HL-60 (cell line): Measurements from ENCODE around the gene CLEC4C.
A peak's percentile ranks its signal among the peaks of the same experiment; 100 is the strongest.

ENCODE experiments used
- DNase-seq, 2 experiments: peaks; one replicate each; pipeline ENCODE4 v3.0.0-alpha.2; 2010 to 2020; ENCODE audit warnings: low read depth in 1 of 2, low spot score in 1 of 2
- H3K27ac ChIP-seq: fragments of 250-450 bp; sonication (Bioruptor Pico); replicated peaks from 2 replicates; pipeline ENCODE4 v1.5.1; 2020; ENCODE audit warnings: mild to moderate bottlenecking, moderate library complexity
- H3K27me3 ChIP-seq: fragments of 250-450 bp; sonication (Bioruptor Pico); 2 replicates; pipeline ENCODE4 v1.5.1; 2021; ENCODE audit warnings: mild to moderate bottlenecking, moderate library complexity; ENCODE audit not compliant: insufficient read depth, poor library complexity, severe bottlenecking
- H3K4me3 ChIP-seq: replicated peaks from 2 replicates; pipeline ENCODE4 v1.5.1; 2011; ENCODE audit warnings: mild to moderate bottlenecking, control low read depth, low read length; ENCODE audit not compliant: insufficient read depth
- CTCF ChIP-seq: IDR thresholded peaks from one replicate; pipeline ENCODE4 v1.5.1; 2011; ENCODE audit warnings: low read length, control low read depth, inconsistent platforms; ENCODE audit not compliant: insufficient read depth
- GABPA ChIP-seq: IDR thresholded peaks from 2 replicates; pipeline ENCODE4 v1.6.1; 2012; ENCODE audit warnings: low read depth
- POLR2AphosphoS5 ChIP-seq: IDR thresholded peaks from 2 replicates; pipeline ENCODE4 v1.6.1; 2012; ENCODE audit warnings: low read depth
- REST ChIP-seq: IDR thresholded peaks from 2 replicates; pipeline ENCODE4 v1.6.1; 2012; ENCODE audit warnings: low read depth; ENCODE audit not compliant: insufficient replicate concordance
- SPI1 ChIP-seq: IDR thresholded peaks from 2 replicates; pipeline ENCODE4 v1.6.1; 2012; ENCODE audit warnings: low read depth, mild to moderate bottlenecking, borderline replicate concordance

The CLEC4C gene

GRCh38 chr12:7694556-7695236, 52.5 kb downstream of the CLEC4C start:
- no peaks in the 10 kb centered on the region for H3K27me3 ChIP-seq
- no peak overlapping the region for H3K4me3 ChIP-seq
- no peak for DNase-seq
- no peak overlapping the region for H3K27ac ChIP-seq
- no peak for TF ChIP-seq REST
- no peak for TF ChIP-seq GABPA
- TF ChIP-seq POLR2AphosphoS5, result no peak
- TF ChIP-seq CTCF, result no peak
- TF ChIP-seq SPI1, result no peak

- no peak for TF ChIP-seq GABPA
- peak; percentile 42; the same call in 1 of the 2 replicates for TF ChIP-seq SPI1
- peak in 1 of 2 experiments; percentile 57 for DNase-seq
- Histone ChIP-seq H3K27me3 (no peaks in the 10 kb centered on the region), H3K27ac (no peak overlapping the region), H3K4me3 (no peak overlapping the region)
These were observed 53.4 kb downstream of the CLEC4C start for GRCh38 chr12:7693793-7694192.

GRCh38 chr12:7681535-7681934, 65.6 kb downstream of the CLEC4C start:
- no peak for TF ChIP-seq CTCF
- no peak for TF ChIP-seq GABPA
- TF ChIP-seq SPI1, result no peak
- no peak for TF ChIP-seq POLR2AphosphoS5
- no peak for TF ChIP-seq REST
- H3K27ac ChIP-seq, result no peak overlapping the region
- no peak for DNase-seq
- H3K4me3 ChIP-seq, result no peak overlapping the region
- no peaks in the 10 kb centered on the region for H3K27me3 ChIP-seq
